ENCODE results near the gene FGF12. TPM values are rescaled to one million over a fixed set of nuclear protein-coding genes. Genes with fewer than 3 reads are reported as not detected.

FGF12 gene
- total RNA-seq, 2 experiments from 2014 or later = not detected

- Mint-ChIP-seq H3K4me3 (no peak overlapping the region), H3K4me1 (ENCODE audit: low read depth) (no peaks in the 10 kb centered on the region), H3K27me3 (no peaks in the 10 kb centered on the region), H3K27ac (no peak overlapping the region), H3K9me3 (no peaks in the 10 kb centered on the region), H3K36me3 (ENCODE audit: low read depth) (no peaks in the 10 kb centered on the region)
- intact Hi-C loops (cut with micrococcal nuclease) = no loop called here
- ATAC-seq = no peak
- ChIA-PET POLR2A (no interaction called here), CTCF (no interaction called here)
- no peak for DNase-seq
- TF ChIP-seq CTCF (IDR thresholded peaks at IDR 0.05) = no peak
Measured at GRCh38 chr3:192641919-192642318, 85.4 kb downstream of the FGF12 start.

- TF ChIP-seq CTCF (IDR thresholded peaks at IDR 0.05) = no peak
- H3K4me3 Mint-ChIP-seq = no peak overlapping the region
- ATAC-seq (no peak), DNase-seq (no peak)
- no peaks in the 10 kb centered on the region for H3K9me3 Mint-ChIP-seq
- H3K4me1 Mint-ChIP-seq (ENCODE audit: low read depth) = no peaks in the 10 kb centered on the region
- ChIA-PET CTCF (no interaction called here), POLR2A (no interaction called here)
- H3K27me3 Mint-ChIP-seq = no peaks in the 10 kb centered on the region
- no peak overlapping the region for H3K27ac Mint-ChIP-seq
- intact Hi-C loops (cut with micrococcal nuclease) = no loop called here
- H3K36me3 Mint-ChIP-seq (ENCODE audit: low read depth) = no peaks in the 10 kb centered on the region
Measured at GRCh38 chr3:192639987-192640386, 87.4 kb downstream of the FGF12 start.

GRCh38 chr3:192637803-192638202, 89.5 kb downstream of the FGF12 start:
- no peaks in the 10 kb centered on the region for H3K4me1 Mint-ChIP-seq (ENCODE audit: low read depth)
- no peaks in the 10 kb centered on the region for H3K27me3 Mint-ChIP-seq
- CTCF ChIA-PET = no interaction called here
- H3K27ac Mint-ChIP-seq = no peak overlapping the region
- no peak overlapping the region for H3K4me3 Mint-ChIP-seq
- no peak for TF ChIP-seq CTCF (IDR thresholded peaks at IDR 0.05)
- DNase-seq = no peak
- no peak for ATAC-seq
- no peaks in the 10 kb centered on the region for H3K9me3 Mint-ChIP-seq
- POLR2A ChIA-PET = no interaction called here
- no peaks in the 10 kb centered on the region for H3K36me3 Mint-ChIP-seq (ENCODE audit: low read depth)
- intact Hi-C loops (cut with micrococcal nuclease) = no loop called here

- H3K36me3 Mint-ChIP-seq (ENCODE audit: low read depth) = no peaks in the 10 kb centered on the region
- CTCF ChIA-PET = no interaction called here
- ATAC-seq (no peak), DNase-seq (no peak)
- POLR2A ChIA-PET = no interaction called here
- H3K4me3 Mint-ChIP-seq = no peak overlapping the region
- no peaks in the 10 kb centered on the region for H3K4me1 Mint-ChIP-seq (ENCODE audit: low read depth)
- no peaks in the 10 kb centered on the region for H3K27me3 Mint-ChIP-seq
- H3K27ac Mint-ChIP-seq = no peak overlapping the region
- no peak for TF ChIP-seq CTCF (IDR thresholded peaks at IDR 0.05)
- intact Hi-C loops (cut with micrococcal nuclease) = no loop called here
- no peaks in the 10 kb centered on the region for H3K9me3 Mint-ChIP-seq
Measured at GRCh38 chr3:192636517-192637444, 90.6 kb downstream of the FGF12 start.

GRCh38 chr3:192629429-192629828, 97.9 kb downstream of the FGF12 start:
- peaks cover 3% of the 10 kb centered on the region for H3K9me3 Mint-ChIP-seq
- ChIA-PET POLR2A (no interaction called here), CTCF (no interaction called here)
- H3K4me1 Mint-ChIP-seq (ENCODE audit: low read depth) = no peaks in the 10 kb centered on the region
- ATAC-seq (no peak), DNase-seq (no peak)
- intact Hi-C loops (cut with micrococcal nuclease) = no loop called here
- no peak overlapping the region for H3K27ac Mint-ChIP-seq
- H3K4me3 Mint-ChIP-seq = no peak overlapping the region
- H3K36me3 Mint-ChIP-seq (ENCODE audit: low read depth) = no peaks in the 10 kb centered on the region
- H3K27me3 Mint-ChIP-seq = no peaks in the 10 kb centered on the region
- TF ChIP-seq CTCF (IDR thresholded peaks at IDR 0.05) = no peak

Measured in activated CD8-positive, alpha-beta T cell treated with anti-CD3 and anti-CD28 coated beads for 36 hours (primary cell).